GM19372 (cell line): ENCODE results near the gene MAT2A.
A peak's percentile ranks its signal among the peaks of the same experiment; 100 is the strongest.

ENCODE experiments used
- ATAC-seq: cut with Tn5 transposase; IDR thresholded peaks from one replicate; pipeline ENCODE4 v1.9.1; 2021; ENCODE audit warnings: mild to moderate bottlenecking, low read depth, moderate library complexity; ENCODE audit not compliant: unreplicated experiment

MAT2A gene

DNA sequence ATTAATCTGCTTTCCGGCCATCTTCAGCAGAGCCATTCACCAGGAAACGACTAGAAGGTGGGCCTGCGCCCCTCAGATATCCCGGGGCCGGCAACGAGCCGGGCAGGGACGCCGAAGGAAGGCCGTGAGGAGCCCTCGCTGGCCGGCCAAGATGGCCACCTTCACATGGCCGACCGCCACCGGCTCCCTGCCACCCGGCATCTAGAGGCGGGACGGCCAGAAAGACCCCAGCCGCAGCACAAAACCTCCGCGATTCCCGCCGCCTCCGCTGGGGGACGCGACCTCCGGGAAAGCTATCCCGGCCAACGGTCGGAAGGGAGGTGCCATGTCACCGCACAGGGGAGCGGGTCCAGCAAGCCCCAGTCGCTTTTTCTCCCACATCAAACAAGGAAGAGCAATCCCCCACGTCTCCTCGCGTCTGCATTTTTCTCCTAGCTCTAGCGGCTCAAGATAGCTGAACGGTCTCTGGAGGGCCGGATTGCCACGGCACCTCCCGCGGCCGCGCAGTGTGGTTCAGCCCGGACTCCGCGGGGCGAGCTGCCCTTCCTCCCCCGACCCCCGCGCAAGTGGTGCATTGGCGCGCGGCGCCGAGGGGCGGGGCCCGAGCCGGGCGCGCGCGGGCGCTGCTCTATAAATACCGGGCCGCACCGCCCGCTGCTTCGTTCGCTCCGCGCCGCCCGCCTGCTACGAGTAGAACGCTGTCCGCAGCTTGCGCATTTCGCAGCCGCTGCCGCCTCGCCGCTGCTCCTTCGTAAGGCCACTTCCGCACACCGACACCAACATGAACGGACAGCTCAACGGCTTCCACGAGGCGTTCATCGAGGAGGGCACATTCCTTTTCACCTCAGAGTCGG, at the start of gene MAT2A:
MAT2A (plus strand) TSS at position 662 of the 854 bp plus-strand sequence; CDS start at position 782, 120 bp downstream.
- ATAC-seq: peak; percentile 62

- no peak for ATAC-seq
Measured at GRCh38 chr2:85490861-85491755, 47.9 kb upstream of the MAT2A start.

DNA sequence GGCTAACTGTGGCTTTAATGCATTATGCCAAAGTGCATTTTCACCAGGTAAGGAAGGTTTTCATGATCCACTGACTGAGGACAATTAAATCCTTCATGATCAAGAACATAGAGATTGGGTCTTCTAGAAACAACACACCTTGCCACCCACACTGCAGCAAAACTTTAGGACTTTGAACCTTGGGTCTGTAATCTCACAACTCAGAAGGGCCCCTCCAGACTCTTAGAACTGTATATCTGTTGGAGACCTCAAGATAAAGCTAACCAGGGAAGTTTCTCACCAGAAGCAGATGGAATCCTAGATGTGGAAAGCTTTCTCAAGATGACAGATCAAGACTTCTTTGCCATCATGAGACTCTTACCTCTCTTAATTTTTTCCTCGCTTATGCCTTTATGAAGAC, 42.5 kb upstream of the MAT2A start:
- ATAC-seq: no peak

GRCh38 chr2:85497944-85498630, 40.9 kb upstream of the MAT2A start:
- ATAC-seq: no peak

DNA sequence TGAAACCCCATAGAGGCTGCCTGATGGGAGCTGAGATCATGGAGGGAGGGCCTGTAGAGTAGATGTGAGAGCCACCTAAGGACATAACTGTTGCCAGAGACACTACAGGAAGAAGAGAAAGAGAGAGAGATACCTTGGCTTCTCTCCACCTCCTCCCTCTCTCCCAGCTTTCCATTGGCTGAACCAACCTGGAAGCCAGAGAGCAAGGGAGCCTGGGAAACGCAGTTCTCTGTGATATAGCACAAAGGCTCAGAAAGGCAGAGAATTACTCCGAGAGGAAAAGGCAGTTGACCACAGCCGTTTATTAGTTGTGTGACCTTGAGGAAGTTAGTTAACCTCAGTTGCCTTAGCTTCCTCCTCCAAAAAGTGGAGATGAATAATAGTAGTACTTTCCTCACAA, 37.7 kb upstream of the MAT2A start:
- no peak for ATAC-seq

GRCh38 chr2:85502720-85503119, 36.2 kb upstream of the MAT2A start:
- no peak for ATAC-seq

DNA sequence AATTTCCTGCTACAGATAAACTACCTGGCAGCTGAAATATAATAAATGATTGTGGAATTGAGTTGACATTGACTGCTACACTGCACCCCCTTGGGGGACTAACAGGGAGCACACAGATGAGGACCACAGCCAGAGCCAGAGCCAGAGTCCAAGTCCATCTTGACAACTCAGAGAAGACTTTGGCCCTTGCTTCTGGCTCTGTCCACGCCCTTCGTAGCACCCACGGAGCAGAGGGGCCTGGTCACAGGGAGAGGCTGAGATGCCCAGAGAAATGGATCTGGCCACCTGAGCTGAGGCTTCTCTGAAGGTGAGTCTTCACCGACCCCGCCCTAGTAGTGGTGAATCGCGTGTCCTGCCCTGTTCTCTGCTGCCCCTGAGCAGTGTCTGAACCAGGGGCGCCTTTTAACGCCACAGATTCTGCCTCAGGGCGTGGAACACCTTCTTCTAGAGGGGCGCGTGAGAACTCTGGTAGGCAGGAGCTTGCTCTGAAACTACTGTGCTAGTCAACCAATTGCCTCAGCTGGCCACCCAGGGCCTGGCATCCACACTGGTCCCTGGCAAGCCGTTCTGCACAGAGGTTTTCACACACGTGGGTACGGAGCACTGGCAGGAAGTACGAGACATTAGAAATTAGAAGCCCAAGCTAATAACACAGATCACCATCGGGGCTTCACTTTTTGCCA, 35.7 kb upstream of the MAT2A start:
- ATAC-seq: no peak

GRCh38 chr2:85503851-85504777, 34.9 kb upstream of the MAT2A start:
- no peak for ATAC-seq

GRCh38 chr2:85504778-85505261, 34.1 kb upstream of the MAT2A start:
- no peak for ATAC-seq

- no peak for ATAC-seq
Measured at GRCh38 chr2:85505551-85506238, 33.3 kb upstream of the MAT2A start.

GRCh38 chr2:85506768-85507181, 32.2 kb upstream of the MAT2A start:
- no peak for ATAC-seq

- no peak for ATAC-seq
Measured at GRCh38 chr2:85511008-85511811, 27.8 kb upstream of the MAT2A start.

GRCh38 chr2:85514323-85514722, 24.6 kb upstream of the MAT2A start:
- no peak for ATAC-seq

DNA sequence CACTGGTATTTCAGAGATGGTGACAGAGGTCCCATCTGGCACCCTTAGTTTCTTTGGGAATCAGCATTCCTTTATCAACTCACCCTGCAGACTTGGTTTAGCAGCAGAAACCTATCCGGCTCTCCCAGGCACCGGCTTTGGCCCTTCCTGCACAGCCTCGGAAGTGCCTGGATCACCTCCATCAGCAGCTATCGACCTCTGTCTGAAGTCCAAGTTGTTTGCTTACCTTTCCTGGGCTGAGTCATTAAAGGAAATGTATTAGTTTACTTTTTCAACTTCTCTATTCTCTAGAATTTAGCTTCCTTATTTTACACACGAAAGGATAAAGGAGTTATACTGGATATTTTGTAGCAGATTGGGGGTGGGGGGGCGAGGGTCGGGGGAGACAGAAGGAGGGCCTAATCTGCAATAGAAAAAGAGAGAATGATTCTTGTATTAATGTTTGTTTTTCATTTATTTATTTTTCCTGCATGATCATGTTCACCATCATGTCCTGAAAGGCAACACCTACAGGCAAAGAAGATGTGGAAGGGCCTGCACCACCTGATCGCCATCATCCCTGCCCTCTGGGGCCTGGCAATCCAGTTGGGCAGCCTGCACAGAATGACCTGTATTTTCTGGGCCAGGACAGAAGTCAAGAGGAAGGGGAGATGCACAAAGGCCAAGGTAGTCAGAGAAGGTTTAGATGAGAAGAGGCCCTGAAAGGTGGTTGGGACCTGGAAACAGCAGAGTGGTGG, 22.1 kb upstream of the MAT2A start:
- no peak for ATAC-seq

DNA sequence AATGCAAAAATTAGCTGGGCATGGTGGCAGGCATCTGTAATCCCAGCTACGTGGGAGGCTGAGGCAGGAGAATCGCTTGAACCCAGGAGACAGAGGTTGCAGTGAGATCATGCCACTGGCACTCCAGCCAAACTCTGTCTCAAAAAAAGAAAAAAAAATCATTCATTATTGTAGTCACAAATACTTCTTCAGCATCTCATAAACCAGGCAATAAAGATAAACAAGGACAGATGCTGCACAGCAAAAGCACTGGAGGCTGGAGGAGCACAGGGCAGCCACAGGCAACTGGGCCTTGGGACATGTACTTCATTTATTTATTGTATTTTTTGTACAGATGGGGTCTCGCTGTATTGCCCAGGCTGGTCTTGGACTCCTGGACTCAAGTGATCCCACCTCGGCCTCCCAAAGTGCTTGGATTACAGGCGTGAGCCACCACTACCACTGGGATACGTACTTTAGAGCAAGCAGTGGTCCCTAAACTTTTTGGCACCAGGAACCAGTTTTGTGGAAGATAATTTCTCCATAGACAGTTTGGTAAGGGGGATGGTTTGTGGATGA, 16.8 kb upstream of the MAT2A start:
- no peak for ATAC-seq

DNA sequence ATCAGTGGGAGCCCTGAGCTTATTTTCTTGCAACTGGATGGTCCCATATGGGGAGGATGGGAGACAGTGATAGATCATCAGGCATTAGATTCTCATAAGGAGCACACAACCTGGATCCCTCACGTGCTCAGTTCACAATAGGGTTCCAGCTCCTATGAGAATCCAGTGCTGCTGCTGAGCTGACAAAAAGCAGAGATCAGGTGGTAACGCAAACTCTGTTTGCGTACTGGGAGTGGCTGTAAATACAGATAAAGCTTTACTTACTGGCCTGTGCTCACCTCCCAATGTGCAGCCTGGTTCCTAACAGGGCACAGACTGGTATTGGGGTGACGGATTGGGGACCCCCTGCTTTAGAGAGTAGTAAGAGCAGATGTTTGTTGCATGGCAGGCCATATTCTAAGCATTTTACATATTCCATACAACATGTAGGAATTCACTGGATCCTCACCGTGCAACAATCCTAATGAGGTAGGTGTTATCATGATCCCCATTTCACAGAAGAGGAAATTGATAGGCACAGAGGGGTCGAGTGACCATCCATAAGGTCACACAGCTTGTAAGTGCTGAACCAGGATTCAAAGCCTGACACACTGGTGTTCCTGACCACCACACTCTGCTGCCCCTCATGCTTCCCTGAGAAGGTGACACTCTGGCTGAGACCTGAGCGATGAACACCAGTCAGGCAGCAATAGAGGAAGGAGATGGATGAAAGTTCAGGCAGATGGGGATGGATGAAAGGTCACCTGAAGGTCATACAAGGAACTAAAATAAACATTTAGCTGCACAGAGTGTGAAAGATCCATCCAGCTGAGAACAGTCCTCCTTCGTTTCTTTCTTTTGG, 15.7 kb upstream of the MAT2A start:
- no peak for ATAC-seq
